ENCODE measurements around the gene RUNX1.

- no peak for TF ChIP-seq POLR2A (IDR thresholded peaks at IDR 0.05; ENCODE audit: low read depth, low read length)
- no peak for TF ChIP-seq POLR2AphosphoS5 (IDR thresholded peaks at IDR 0.05; ENCODE audit: low read depth, low read length)
These were observed 23.9 kb upstream of the RUNX1 start for GRCh38 chr21:35072960-35073359.
